Breast epithelium (tissue), 4 donors: ENCODE data around the gene IQGAP3. TPM values are rescaled to one million over a fixed set of nuclear protein-coding genes. Genes with fewer than 3 reads are reported as not detected.
A peak's percentile ranks its signal among the peaks of the same experiment; 100 is the strongest.

Experiments used
- DNase-seq, 2 donors: peaks; one replicate each; pipeline ENCODE4 v3.0.0-alpha.2; 2019; ENCODE audit warnings: low spot score in 2 of 2
- H3K27ac ChIP-seq, 2 donors: fragments of 200-600 bp; sonication (generic) in 1 of 2; one replicate each; pipeline ENCODE4 v1.5.1; 2016 to 2019; ENCODE audit warnings: mild to moderate bottlenecking in 1 of 2
- H3K27me3 ChIP-seq, 2 donors: fragments of 200-600 bp; sonication (generic) in 1 of 2; one replicate each; pipeline versions ENCODE4 v1.5.1 to v1.6.0; 2017 to 2019; ENCODE audit warnings: control low read depth in 1 of 2, mild to moderate bottlenecking in 1 of 2
- H3K36me3 ChIP-seq: fragments of 200-600 bp; one replicate; pipeline ENCODE4 v1.5.1; 2019
- H3K4me1 ChIP-seq, 2 donors: fragments of 200-600 bp; sonication (generic); one replicate each; pipeline ENCODE4 v1.5.1; 2016 to 2019; ENCODE audit warnings: control low read depth in 1 of 2
- H3K4me3 ChIP-seq, 3 donors: fragments of 200-600 bp; sonication (generic); 1 replicate in 2 of 3; 2 replicates in 1 of 3; pipeline ENCODE4 v1.5.1; 2016 to 2019; ENCODE audit warnings: mild to moderate bottlenecking in 3 of 3, moderate library complexity in 2 of 3
- H3K9me3 ChIP-seq, 2 donors: fragments of 200-600 bp; sonication (generic) in 1 of 2; one replicate each; pipeline ENCODE4 v1.5.1; 2016 to 2019; ENCODE audit warnings: control low read depth in 1 of 2
- POLR2A ChIP-seq: fragments of 450-650 bp; IDR thresholded peaks from one replicate; pipeline ENCODE4 v1.6.1; 2016; ENCODE audit warnings: antibody characterized with exemption, mild to moderate bottlenecking, moderate library complexity
- POLR2AphosphoS5 ChIP-seq, 3 donors: sonication (generic); formaldehyde crosslinking; IDR thresholded peaks; one replicate each; pipeline ENCODE4 v1.6.1; 2017; ENCODE audit warnings: antibody characterized with exemption in 3 of 3
- intact Hi-C: fragments of 100-400 bp; cut with DNase I; formaldehyde crosslinking; loops from one replicate; pipeline ENCODE4 v1.15.1; 2023; ENCODE audit warnings: low total_unique reads
- total RNA-seq, 3 donors: library from RNA; depleted of rRNA; stranded (reverse); fragments of >200 nt; gene quantifications; one replicate each; pipeline ENCODE4 v1.1.0, GENCODE V29; 2016
- TF ChIP-seq, protein P1 (sequence below), 3 donors: fragments of 450-650 bp; IDR thresholded peaks; one replicate each; pipeline ENCODE4 v1.5.1; 2016 to 2017; ENCODE audit warnings: antibody characterized with exemption in 3 of 3, mild to moderate bottlenecking in 3 of 3, moderate library complexity in 3 of 3

Gene IQGAP3
- total RNA-seq, 3 donors from 2014 or later, result under 0.01 to 1.4 (median 0.15) TPM

DNA sequence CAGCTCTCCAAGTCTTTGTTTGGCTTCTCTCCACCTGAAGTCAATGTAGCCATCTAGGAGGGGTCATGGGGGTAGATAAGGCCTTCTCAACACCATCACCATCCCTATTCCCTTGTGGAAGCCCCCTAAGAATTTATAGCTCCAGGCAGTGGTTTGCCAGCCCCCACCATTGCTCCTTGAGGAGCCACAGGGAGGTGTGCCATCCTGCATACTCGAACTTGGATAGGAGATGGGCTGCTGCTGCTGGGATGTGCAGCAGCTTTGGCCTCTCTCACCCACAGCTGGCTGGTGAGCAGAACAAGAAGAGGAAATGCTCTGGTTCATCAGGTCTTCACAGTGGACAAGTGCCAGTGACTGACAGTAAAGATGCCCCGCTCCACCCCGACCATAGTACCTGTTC is 24.1 kb upstream of the IQGAP3 start:
- H3K27me3 ChIP-seq, result no peaks in the 10 kb centered on the region
- H3K4me1 ChIP-seq, result peaks cover 6 to 7% of the 10 kb centered on the region in 2 donors
- H3K9me3 ChIP-seq, result no peaks in the 10 kb centered on the region
- TF ChIP-seq POLR2A (no peak), POLR2AphosphoS5 (IDR thresholded peaks at IDR 0.05) (no peak)
- TF ChIP-seq, protein P1, sequence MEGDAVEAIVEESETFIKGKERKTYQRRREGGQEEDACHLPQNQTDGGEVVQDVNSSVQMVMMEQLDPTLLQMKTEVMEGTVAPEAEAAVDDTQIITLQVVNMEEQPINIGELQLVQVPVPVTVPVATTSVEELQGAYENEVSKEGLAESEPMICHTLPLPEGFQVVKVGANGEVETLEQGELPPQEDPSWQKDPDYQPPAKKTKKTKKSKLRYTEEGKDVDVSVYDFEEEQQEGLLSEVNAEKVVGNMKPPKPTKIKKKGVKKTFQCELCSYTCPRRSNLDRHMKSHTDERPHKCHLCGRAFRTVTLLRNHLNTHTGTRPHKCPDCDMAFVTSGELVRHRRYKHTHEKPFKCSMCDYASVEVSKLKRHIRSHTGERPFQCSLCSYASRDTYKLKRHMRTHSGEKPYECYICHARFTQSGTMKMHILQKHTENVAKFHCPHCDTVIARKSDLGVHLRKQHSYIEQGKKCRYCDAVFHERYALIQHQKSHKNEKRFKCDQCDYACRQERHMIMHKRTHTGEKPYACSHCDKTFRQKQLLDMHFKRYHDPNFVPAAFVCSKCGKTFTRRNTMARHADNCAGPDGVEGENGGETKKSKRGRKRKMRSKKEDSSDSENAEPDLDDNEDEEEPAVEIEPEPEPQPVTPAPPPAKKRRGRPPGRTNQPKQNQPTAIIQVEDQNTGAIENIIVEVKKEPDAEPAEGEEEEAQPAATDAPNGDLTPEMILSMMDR (IDR thresholded peaks at IDR 0.05), result no peak
- DNase-seq, result no peak
- H3K4me3 ChIP-seq, result no peak overlapping the region
- intact Hi-C loops, result no loop called here
- no peak overlapping the region for H3K27ac ChIP-seq
- H3K36me3 ChIP-seq, result no peaks in the 10 kb centered on the region

DNA sequence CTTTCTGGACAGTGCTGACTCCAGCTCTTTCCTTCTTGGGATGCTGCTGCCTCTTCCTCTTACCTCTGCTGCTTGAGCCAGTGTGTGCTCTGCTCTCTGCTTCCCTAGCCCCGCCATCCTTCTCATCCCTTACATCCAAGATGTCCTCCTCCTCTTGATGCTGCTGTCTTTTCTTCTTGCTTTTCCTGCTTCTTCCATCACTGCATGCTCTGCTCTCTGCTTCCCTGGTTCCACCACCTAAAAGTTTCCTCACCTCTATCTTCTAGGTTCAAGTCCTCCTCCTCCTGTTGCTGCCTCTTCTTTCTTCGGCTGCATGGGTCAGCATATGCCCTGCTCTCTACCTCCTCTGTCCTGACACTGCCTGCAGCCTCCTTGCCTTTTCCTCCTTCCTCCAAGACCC is 22.7 kb upstream of the IQGAP3 start:
- H3K27ac ChIP-seq, result no peak overlapping the region
- H3K4me3 ChIP-seq, result no peak overlapping the region
- intact Hi-C loops, result no loop called here
- no peaks in the 10 kb centered on the region for H3K36me3 ChIP-seq
- no peaks in the 10 kb centered on the region for H3K9me3 ChIP-seq
- no peak for DNase-seq
- no peaks in the 10 kb centered on the region for H3K27me3 ChIP-seq
- peaks cover 0 to 7% of the 10 kb centered on the region in 2 donors for H3K4me1 ChIP-seq
- no peak for TF ChIP-seq POLR2AphosphoS5 (IDR thresholded peaks at IDR 0.05)
- TF ChIP-seq, protein P1 (IDR thresholded peaks at IDR 0.05), result no peak
- no peak for TF ChIP-seq POLR2A

DNA sequence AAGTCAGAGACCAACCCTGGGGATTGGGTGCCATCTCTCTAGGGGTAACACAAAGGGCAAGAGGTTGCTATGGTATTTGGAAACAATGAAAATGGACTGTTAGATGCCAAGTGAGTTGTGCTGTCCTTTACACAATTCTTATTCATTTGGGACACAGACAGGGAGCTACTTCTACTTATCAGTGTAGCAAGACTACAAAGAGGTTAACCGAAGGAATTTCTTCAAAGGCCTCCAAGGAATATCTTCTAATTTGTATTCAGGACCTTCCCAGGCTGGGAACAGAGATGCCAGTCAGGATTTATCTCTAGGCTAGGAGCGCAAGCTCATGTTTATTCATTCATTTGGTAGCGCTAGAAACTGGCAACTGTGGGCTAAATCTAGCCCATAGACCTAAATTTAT is 21.8 kb upstream of the IQGAP3 start:
- H3K27me3 ChIP-seq, result no peaks in the 10 kb centered on the region
- no peak overlapping the region for H3K4me3 ChIP-seq
- intact Hi-C loops, result loop anchor here (5.0 kb wide), 1 partner anchor 677 kb away; no protein-coding TSS in a partner anchor
- no peak overlapping the region for H3K27ac ChIP-seq
- no peak for DNase-seq
- no peaks in the 10 kb centered on the region for H3K36me3 ChIP-seq
- H3K4me1 ChIP-seq, result peaks cover 0 to 7% of the 10 kb centered on the region in 2 donors
- H3K9me3 ChIP-seq, result no peaks in the 10 kb centered on the region
- TF ChIP-seq, protein P1 (IDR thresholded peaks at IDR 0.05), result no peak
- TF ChIP-seq POLR2AphosphoS5 (IDR thresholded peaks at IDR 0.05), result no peak
- no peak for TF ChIP-seq POLR2A

DNA sequence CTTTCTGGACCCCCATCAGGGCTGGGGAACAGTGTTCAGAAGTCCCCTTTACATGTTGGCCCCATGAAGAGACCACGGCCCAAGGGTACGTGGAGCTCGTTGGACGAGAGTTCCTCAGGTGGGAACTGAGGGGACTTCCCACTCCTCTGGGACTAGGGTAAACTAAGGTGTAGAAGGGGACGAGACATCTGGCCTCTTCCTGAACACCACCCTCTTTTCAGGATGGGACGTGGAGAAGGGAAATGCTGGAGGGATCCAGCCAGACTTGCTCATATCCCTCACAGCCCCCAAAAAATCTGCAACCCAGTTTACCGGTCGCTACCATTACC is 21.3 kb upstream of the IQGAP3 start:
- no peak for TF ChIP-seq POLR2A
- TF ChIP-seq, protein P1 (IDR thresholded peaks at IDR 0.05), result no peak
- no peak for TF ChIP-seq POLR2AphosphoS5 (IDR thresholded peaks at IDR 0.05)
- Histone ChIP-seq H3K4me1 (peaks cover 0 to 7% of the 10 kb centered on the region in 2 donors), H3K36me3 (no peaks in the 10 kb centered on the region), H3K4me3 (no peak overlapping the region), H3K27ac (no peak overlapping the region), H3K9me3 (no peaks in the 10 kb centered on the region), H3K27me3 (no peaks in the 10 kb centered on the region)
- DNase-seq, result no peak
- intact Hi-C loops, result loop anchor here (5.0 kb wide), 1 partner anchor 676 kb away; no protein-coding TSS in a partner anchor

DNA sequence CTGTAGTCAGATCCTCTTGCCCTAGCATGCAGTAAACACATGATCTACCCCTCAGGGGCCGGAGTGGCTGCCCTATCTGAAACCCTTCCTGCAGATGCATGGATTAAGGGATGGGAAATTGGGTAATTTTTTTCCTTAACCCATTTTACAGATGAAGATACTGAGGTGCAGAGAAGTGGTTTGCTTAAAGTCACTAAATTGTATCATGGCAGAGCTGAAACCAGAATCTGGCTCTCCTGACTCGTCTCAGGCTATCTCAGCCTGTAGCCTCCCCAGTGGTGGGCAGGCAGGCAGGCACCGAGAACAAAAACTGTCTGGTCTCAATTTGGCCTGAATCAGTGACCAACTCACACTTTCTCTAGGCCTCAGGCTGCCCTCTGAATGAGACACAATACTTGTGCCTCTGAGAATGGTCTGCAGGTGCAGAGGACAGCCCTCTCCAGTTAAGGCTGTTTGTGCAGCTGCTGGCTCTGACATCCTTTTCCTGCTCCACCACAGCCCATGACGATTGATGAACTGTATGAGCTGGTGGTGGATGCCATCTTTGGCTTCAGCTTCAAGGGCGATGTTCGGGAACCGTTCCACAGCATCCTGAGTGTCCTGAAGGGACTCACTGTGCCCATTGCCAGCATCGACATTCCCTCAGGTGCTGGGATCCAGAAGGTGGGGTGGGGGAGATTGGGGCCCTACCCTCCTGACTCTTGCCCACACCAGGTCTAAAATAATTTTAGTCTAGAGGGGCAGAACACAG is 20.7 kb upstream of the IQGAP3 start:
- Histone ChIP-seq H3K27me3 (no peaks in the 10 kb centered on the region), H3K27ac (peak overlapping the region; percentile 83 to 85), H3K4me1 (peaks cover 0 to 7% of the 10 kb centered on the region in 2 donors), H3K4me3 (no peak overlapping the region), H3K9me3 (no peaks in the 10 kb centered on the region), H3K36me3 (no peaks in the 10 kb centered on the region)
- peak in 1 of 2 donors; percentile 20 for DNase-seq
- intact Hi-C loops, result loop anchor here (5.0 kb wide), 1 partner anchor 676 kb away; no protein-coding TSS in a partner anchor
- TF ChIP-seq, protein P1 (IDR thresholded peaks at IDR 0.05), result no peak
- TF ChIP-seq POLR2AphosphoS5 (IDR thresholded peaks at IDR 0.05), result no peak
- no peak for TF ChIP-seq POLR2A
